HS-5 (cell line): ENCODE measurements around the gene CDH13.

Experiments used
- DNase-seq: peaks from one replicate; pipeline ENCODE4 v3.0.0-alpha.2; 2012; ENCODE audit warnings: low read depth

The CDH13 gene

DNA sequence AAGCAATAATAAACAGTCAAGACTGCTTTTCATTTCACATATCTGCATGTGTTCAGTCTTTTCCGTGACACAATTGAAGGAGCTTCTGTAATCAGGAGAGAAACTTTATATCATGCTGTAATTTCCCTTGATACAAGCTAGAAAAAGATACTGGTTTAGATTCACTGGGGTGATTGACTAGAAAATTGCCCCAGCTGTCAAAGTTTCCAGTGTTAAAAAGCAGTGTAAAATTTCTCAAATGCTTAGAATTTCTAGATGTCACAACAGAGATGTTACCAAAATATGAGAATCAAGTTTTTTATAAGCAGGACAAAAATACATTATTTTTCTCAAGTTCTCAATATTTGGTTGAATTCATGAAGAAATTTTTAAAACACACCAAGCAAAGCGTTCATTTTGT is 888.6 kb downstream of the CDH13 start:
- DNase-seq = no peak

DNA sequence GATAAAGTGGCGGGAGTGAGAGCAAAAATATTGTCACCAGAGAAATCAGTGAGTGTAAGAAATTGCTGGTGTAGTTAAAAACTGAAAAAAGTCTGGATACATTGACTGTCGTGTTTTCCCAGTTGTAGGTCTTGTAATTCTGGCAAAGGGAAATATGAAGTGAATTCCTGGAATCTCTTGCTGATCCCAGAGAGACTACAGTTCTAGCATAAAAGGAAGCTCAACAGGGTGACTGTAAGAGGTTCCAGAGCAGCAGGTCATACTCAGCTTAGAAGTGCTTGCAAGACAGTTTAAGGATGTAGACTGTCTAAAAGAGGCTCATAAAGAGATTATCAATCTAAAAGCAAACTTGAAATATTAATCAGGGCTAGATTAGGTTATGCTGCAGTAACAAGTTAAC is 890.2 kb downstream of the CDH13 start:
- DNase-seq = no peak

DNA sequence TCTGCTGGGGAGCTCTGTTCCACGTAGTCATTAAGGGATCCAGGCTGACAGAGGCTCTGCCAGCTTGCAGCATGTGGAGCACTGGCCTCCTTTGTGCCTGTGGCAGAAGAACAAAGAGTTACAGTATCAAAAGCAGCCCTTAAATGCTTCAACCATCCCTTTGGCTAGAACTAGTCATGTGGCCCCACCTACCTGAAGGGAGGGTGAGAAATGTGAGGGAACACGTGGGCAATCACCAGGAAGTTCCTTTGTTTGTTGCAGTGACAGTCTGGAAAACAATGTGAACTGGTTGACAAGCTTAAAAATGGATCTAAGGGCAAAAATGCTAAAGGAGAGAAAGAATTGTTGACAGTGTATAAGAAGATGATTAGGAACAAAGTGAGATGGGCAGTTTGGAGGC is 890.6 kb downstream of the CDH13 start:
- DNase-seq = no peak

DNA sequence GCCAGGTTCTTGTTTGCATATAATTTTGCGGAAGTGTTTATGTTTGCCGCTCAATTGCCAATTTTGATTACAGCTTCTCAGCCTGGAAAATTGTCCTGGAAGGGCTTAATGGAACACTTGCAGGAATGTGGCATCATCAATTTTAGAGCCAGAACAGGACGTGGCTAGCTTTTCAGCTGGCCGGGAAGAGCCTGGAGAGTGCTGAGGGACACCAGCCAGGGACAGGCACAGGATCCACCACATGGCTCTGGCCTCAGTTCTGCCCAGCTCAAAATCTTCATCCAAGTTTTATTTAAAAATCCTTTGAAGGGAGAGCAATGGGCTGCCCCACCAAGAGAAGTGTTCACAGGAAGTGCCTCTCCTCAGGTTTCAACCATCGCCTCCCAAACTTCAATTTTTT is 893.8 kb downstream of the CDH13 start:
- no peak for DNase-seq

DNA sequence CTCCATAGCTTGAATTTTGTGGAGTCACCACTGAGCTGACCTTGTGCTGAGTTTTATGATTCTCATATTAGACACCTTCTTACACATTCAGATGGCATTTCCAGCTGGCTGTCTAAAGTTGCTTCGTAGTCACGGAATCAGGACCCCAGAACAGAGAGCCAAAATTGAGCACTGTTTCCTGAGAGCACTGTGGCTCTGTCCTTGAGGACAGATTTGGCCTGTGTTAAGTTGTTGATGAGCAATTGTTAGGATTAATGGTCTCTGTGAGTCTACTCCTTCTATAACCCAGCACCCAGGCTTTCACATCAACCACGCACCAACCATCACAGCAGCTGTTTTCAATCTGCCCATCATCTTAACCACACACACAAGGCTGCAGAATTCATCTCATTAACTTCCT is 903.5 kb downstream of the CDH13 start:
- DNase-seq = peak; percentile 43

DNA sequence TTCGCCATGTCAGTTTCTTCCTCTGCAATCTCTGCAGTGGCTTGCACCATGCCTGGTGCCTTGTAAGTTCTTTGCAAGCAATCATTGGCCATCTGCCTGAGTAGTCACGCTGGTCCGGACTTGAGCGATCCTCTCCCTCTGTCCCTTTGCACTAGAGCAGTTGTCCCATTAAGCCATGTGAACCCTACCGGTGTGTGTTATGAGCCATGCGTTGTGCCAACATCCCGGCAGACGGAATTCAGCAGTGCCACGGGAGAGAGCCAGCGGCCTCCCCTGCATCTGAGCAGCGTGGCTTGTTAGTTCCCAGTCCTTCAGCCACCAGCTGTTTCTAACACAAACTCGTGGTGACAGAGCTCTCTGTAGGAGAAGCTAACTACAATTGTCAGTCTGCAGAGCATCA is 905.9 kb downstream of the CDH13 start:
- no peak for DNase-seq

DNA sequence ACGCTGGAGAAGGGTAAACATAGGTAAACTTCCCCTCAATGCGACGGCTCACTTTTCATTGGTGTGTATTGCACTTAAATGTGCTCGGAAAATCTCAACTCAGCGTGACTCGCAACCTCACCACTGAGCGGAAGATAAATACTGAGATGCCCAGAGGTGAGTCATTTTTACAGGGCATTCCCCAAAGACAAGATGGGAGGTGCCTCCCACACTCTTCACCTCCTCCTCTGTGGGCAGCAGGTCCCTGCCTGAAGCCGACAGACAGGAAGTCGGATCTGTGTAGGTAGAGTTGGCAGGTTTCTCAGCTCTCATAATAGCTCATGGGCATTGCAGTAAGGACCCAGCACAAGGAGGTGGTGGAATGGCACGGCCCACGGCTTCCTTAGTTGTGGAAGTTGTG is 906.4 kb downstream of the CDH13 start:
- DNase-seq = peak; percentile 49

DNA sequence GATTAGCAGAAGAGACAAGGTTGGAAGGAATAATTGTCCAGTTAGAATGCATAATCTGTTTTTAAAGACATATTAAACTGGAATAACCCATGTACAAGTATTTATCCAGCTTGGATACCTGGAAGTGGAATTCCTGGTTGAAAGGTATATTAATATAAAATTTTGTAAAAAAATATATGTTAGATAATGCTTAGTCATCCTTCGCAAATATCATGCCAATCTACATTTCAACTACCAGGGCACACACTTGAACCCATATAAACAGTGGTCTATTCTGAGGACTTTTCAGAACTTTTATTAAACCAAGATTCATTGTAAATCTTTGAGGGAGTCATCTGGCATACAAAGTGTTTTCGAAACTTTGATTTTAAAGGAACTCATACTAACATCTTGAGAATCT is 911.9 kb downstream of the CDH13 start:
- DNase-seq = no peak

DNA sequence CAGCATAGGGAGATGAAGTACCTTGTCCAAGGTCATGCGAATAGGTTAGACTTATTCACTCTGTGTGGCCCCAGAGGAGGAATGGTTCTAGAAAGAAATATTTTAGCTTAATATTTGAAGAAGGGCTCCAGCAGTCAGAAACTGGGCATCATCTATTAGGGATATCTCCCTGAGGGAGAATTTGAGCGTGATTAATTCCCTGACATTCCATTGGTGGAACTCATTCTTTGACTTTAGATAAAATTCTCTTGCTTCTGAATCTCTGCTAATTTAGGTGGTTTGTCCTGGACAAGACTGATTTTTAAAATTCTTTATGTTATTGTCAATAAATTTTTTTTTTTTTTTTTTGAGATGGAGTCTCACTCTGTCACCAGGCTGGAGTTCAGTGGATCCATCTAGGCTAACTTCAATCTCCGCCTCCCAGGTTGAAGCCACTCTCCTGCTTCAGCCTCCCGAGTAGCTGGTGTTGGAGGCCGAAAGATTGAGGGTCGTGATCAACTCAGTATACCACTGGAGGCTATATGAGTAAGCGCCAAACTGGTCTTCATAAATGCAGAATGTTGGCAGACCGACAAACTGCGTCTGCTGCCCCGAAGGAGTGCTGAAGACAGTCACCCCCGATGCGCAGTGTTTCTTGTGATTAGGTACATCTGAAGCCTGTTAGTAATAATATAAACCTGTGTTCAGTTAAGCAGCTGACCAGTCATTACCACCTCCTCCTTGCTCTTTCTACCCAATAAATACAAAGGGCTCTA is 913.1 kb downstream of the CDH13 start:
- no peak for DNase-seq

DNA sequence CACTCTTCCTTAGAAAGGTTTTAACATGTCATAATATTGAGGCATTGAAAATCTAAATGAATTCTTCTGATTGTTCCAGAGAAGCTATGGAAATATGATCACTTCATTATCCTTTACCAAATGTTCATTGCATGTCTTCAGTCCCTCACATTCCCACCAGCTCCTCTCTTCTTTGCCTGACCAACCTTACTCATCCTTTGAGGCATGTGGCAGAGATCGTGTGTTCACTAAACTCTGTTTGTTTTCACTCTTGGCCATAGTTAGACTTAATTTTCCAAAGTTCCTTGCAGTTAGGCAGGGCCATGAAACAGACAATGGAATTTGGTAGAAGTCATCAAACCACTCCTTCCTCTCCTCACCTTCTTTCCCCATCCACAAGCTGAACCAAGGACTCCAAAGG is 914.5 kb downstream of the CDH13 start:
- no peak for DNase-seq

DNA sequence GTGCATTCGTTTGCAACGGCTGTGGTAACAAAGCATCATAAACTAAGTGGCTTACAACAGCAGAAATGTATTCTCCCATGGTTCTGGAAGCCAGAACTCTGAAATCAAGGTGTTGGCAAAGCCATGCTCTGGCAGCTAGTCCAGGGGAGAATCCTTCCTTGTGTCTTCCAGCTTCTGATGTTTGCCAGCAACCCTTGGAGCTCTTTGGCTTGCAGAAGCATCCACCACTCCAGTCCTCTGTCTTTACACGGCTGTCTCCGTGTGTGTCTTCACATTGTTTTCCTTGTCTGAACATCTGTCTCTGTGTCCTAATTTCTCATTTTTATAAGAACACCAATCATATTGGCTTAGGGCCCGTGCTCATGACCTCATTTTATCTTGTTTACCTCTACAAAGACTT is 915.7 kb downstream of the CDH13 start:
- DNase-seq = no peak

DNA sequence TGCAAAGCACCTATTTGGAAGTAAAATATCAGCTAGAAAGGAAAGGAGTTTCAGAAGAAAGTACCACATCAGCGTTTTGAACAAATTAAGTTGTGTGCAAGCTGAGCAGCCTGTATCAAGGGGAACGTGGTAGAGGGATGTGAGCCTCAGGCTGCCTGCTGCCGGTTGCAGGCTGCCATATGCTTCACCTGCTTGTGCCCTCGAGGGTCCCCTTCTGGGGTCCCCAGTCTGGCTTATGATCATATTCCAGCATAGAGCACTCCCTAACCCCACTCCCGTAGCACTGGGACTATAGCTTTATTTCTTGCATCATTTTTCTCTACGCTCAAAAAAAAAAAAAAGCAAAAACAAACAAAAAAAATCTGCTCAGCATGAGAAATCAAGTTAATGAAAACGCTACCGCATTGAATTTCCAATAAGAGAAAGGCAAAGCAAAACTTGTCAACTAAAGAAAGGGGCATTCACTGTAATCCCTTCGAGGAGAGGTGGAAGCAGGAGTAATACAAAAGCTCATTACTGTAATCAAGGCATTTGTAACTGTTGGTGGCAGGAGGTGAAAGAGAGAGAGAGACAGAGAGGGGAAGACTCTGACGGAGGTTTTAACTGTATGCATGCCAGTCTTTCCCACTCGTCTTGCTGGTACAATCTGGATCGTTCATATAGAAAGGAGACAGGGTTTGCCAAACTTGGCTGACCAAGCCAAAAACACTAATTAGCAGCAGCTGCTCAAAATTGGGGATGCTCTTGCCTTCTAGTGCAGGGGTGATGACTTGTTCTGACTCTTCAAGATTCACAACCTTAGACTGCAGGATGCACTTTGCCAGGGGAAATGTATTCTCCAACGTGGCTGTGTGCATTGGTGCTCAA is 922.8 kb downstream of the CDH13 start:
- no peak for DNase-seq

DNA sequence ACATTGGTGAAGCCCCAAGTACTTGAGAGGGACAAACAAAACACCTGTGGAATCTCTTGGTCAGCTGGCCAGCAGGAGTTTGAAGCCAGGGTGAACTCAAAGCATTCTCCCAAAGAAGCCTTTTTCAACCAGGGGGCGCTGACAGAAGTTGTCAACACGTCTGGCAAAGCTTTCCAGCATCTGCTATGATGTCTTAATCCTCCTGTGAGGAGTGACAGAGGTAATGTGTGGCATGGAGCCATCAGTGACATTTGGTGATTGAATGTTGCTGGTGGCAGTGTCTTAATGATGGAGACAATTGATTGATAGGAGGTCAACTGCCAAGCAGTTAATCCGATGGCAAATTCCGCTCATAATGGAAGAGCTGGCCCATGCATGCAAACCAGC is 923.4 kb downstream of the CDH13 start:
- no peak for DNase-seq

DNA sequence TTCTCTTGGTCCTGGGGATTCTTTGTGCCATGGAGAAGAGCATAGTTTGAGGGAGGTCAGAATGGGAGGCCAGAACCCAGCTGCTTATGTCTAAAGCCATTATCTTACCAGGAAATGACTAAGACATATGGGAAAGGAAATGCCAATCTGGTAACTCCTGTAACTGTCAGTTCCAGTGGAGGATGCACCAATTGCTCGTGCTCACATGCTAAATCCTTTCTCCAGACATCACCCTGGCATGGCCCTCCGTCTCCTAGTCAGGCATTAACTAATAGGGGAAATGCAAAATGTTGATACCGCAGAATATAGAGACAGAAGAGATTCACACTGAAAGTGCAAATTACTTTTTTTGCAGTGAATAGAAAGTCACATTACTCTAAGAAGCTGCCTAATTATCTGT is 925.5 kb downstream of the CDH13 start:
- peak; percentile 36 for DNase-seq

DNA sequence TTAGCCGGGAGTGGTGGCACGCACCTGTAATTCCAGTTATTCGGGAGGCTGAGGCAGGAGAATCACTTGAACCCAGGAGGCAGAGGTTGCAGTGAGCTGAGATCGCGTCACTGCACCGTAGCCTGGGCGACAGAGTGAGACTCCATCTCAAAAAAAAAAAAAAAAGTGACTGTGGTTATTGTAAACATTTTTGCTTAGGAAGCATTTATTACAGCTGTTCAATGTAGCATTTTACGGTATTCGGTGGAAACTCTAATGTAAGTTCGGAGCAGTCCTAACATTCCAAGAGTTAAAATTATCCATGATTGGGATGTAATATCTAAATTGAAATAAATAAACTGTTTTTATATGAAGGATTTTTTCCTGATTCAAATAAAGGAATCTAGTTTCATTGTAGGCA is 926.2 kb downstream of the CDH13 start:
- DNase-seq = no peak

DNA sequence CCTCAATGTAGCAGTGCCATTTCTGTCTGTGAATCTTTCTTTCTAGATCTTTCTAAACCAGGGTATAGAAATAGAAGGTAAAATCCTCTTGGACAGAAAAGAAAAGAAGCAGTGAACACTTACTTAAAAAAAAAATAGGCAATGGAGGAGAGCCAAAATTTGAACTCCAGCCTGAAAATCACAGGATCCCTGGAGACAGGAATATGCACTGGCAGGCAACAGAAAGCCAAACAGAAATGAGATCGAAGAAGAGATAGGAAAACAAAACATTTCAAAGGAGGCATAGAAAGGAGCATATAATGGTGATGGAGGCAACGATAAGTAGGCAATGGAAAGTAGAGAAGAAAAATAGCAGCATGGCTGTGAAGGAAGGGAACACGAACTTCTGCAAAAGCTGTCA is 927.3 kb downstream of the CDH13 start:
- DNase-seq = no peak

DNA sequence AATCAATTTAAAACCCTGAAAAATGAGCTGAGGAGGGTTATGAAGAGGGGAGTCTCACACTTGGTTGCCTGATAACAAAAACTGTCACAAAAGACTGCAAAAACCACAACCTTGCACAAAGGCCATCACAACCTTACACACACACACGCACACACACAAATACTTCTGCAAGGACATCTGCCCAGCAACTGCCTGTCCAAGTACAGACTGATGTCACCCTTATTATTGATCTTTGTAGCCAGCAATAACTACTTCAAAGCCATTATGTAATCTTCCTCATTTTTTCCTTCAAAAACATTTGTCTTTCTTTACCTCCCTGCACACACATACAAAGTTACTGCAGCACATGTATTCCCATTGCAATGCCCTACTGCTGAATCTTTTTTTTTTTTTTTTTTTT is 927.8 kb downstream of the CDH13 start:
- DNase-seq = no peak

DNA sequence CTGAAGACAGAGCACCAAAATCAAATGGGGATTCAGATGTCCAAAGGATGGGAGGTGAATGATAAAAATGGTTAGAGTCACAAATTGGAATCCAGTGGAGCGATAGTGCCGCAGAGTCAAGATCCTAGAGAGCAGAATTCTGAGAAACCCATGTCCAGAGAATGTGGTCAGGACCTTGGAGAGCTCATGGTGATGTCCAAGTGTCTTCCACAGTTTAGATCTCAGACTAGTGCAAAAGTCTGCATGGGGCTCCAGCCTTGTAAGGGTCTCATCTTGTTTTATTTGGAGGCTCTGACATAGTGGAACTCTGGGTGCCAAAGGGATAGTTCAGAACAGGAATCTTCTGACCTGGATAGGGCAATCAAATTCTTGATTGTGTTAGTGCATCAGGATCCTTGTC is 935.1 kb downstream of the CDH13 start:
- DNase-seq = no peak

DNA sequence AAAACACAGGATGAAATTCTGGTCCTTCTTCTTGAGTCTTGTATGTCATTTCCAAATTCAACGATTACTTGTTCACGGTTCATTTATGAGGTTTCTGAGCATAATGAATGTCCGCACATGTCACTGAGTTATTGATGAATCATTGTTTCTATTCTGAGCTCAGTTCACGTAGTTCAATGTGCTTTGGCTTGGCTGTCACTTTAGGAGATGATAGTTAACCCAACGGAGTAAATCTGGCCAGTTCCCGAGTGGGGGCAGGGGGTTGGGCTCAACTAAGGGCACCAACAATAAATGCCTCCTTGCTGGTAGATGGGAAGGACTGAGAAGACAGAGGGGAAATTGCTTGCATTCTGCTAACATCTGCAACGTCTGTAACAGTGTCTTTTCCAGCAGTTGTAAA is 941.6 kb downstream of the CDH13 start:
- no peak for DNase-seq

DNA sequence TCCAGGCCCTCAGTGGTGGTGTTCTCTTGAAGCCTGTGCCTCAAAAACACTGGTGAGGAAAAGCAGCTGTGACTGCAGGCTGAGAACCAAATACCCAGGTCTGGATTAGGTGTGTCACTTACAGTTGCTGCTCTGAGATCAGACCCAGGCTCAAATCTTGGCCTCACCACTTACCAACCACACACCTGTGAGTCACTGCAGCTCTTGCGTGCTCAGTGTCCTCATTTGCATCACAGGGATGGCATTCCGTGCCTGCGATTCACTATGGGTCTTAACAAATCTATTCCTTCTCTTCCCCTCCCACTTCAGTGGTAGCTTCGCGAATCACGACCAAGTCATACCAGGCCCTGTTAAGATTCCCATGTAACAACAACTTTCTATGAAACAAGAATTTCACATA is 947.6 kb downstream of the CDH13 start:
- peak; percentile 59 for DNase-seq

DNA sequence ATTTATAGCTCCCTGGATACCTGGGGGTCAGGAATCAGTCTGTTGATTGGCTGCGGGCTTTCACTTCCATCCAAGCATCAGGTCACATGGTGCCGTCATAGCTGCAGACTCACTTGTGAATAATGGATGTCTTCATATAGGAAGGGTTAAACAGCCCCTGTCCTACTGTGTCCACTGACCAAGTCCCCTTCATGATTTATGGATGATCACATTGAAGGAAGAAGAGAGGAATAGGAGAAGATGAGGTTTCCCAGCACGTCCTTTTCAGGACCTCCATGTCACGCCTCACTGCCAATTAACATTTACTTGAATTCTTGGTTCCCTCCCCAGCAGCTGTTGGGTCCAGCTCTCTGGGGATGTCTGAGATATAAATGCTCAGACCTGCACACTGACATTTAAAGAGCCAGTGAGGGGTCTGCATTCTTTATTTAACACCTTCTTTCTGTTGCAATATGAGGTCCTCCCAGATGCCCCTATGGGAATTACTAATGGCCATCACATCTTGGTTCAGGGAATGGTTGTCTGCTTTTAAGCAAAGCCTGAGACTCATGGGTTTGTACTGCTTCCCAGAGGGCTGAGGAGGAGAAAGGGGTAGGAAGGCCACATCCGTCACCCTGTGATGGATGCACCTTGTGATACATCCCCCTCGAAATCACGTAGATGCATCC is 950.4 kb downstream of the CDH13 start:
- no peak for DNase-seq

DNA sequence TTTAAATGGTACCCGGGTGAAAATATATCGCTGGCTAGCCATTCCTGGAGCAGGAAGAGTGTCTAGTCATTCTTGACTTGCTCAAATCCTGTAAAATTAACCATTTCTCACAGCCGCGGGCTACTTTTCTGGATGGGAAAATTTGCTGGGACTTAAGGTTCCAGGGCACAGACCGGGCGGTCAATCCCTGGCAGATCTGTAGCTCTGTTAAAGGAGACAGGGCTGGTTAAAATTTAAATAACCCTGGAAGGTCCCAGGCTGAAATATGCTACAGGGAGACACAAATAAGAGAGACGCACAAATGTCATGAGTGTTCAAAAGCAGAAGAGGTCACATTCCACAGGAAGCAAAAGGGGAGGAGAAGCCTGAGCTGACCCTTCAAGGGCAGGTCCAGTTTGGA is 951.4 kb downstream of the CDH13 start:
- DNase-seq = no peak

DNA sequence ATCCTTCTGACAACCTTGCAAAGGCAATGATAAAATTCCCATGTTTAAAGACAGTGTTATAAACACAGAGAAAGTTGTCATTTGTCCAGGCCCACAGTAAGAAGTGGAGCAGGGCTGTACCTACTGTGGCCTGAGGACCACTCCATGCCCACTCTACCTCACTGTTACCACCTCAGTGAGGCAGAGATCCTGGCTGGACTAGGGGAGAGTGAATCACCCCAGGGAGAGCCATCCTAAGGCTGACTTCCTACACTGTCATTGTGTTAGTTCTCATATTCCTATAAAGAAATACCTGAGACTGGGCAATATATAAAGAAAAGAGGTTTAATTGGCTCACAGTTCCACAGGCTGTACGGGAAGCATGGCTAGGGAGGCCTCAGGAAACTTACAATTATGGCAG is 952.3 kb downstream of the CDH13 start:
- no peak for DNase-seq
